HG03064 (cell line): Measurements from ENCODE around the gene BAIAP3.
"Not testable (repeated sequence)": the region's sequence is repeated elsewhere in the genome, so short reads cannot be mapped to it uniquely, and the experiment has no call there.

ENCODE experiments used
- ATAC-seq: cut with Tn5 transposase; IDR thresholded peaks from one replicate; pipeline ENCODE4 v1.9.1; 2021; ENCODE audit warnings: low read depth; ENCODE audit not compliant: unreplicated experiment

Gene BAIAP3, protein sequence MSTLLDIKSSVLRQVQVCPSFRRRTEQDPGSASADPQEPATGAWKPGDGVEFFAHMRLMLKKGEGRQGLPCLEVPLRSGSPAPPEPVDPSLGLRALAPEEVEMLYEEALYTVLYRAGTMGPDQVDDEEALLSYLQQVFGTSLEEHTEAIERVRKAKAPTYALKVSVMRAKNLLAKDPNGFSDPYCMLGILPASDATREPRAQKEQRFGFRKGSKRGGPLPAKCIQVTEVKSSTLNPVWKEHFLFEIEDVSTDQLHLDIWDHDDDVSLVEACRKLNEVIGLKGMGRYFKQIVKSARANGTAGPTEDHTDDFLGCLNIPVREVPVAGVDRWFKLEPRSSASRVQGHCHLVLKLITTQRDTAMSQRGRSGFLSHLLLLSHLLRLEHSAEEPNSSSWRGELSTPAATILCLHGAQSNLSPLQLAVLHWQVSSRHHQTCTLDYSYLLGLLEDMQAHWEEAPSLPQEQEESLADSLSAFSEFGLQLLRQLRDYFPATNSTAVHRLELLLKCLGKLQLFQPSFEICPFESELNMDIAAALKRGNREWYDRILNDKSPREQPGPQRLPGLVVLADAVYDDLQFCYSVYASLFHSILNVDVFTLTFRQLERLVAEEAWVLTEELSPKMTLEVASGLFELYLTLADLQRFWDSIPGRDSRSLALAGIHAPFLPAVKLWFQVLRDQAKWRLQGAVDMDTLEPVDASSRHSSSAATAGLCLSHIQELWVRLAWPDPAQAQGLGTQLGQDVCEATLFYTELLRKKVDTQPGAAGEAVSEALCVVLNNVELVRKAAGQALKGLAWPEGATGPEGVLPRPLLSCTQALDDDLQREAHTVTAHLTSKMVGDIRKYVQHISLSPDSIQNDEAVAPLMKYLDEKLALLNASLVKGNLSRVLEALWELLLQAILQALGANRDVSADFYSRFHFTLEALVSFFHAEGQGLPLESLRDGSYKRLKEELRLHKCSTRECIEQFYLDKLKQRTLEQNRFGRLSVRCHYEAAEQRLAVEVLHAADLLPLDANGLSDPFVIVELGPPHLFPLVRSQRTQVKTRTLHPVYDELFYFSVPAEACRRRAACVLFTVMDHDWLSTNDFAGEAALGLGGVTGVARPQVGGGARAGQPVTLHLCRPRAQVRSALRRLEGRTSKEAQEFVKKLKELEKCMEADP

DNA sequence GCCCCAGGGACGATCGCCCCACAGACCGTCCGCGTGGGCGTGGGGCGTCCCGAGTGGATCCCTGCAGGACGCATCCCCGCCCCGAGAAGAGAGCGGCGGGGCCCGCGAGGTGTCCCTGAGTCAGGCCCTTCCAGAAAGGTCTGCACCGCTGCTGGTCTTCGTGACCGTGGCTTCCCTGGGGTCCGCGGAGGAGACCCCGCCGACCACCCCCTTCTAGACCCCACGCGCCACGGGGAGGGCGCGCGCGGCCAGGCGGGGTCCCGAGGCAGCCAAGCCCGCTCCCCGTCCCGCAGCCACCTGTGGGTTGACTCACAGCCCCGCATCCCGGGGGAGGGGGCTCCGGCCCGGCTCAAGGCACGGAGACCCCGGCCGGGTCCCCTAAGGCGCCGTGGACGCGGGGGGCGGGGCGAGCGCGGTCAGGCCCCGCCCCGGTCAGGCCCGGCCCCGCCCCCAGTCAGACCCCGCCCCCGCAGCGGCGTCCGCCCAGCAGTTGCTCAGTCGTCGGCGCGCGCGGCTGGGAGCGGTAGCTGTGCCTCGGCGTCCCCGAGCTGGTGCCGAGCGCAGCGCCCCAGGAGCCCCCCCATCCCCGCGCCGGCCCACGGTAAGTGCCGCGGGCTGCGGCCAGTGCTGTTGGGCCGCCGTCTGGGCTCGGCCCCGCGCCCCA lies at the start of gene BAIAP3:
BAIAP3 (plus strand) TSS at position 497 of the 664 bp plus-strand sequence. CDS start 4,905 bp downstream, outside the sequence.
- ATAC-seq, result no peak

- ATAC-seq, result no peak
Observed at GRCh38 chr16:1283996-1284616, 49.3 kb upstream of the BAIAP3 start.

DNA sequence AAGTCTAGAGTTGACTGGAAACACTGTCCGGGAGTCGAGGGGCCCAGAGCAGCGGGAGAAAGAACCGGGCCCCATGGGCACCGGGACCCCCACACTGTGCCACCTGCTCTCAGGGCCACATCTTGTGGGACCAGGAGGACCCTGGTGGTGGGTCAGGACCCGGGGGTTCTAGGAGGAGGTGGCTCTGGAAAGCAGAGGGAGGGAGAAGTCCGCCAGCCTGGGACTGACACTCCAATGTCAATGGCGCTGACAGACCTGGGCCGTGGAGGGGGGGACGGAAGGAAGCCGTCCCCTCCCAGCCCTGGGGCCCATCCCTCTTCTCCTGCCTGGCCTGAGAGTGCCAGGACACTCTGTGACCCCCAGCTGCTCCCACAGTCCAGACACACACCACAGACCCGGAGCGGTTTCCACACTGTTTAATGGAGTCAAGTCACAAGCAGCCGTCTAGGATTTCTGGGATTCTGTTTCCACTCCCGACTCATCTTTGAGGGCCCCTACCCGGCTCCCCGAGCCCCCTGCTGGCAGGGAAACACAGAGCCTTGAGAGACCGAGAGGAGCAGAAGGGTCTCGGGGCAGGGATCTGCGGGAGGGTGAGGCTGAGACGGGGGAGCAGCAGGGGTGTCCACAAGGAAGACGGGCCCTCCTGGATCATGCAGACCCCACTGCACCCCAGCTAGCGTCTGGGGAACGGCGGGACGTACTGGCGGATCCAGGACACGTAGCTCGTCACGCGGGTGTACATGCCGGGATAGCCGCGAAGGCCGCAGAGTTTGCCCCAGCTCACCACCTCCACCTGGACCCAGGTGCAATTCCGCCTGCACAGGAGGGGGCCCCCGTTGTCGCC lies 47.6 kb upstream of the BAIAP3 start:
- ATAC-seq, result no peak

- ATAC-seq, result no peak
Observed at GRCh38 chr16:1286513-1287094, 46.8 kb upstream of the BAIAP3 start.

- no peak for ATAC-seq
Observed at GRCh38 chr16:1287982-1288670, 45.3 kb upstream of the BAIAP3 start.

- no peak for ATAC-seq
Observed at GRCh38 chr16:1288813-1289476, 44.5 kb upstream of the BAIAP3 start.

GRCh38 chr16:1289477-1289866 lies 44.0 kb upstream of the BAIAP3 start:
- no peak for ATAC-seq

GRCh38 chr16:1290063-1290501 lies 43.4 kb upstream of the BAIAP3 start:
- no peak for ATAC-seq

GRCh38 chr16:1290860-1291575 lies 42.4 kb upstream of the BAIAP3 start:
- ATAC-seq, result no peak

GRCh38 chr16:1291576-1291974 lies 41.9 kb upstream of the BAIAP3 start:
- no peak for ATAC-seq

- not testable (repeated sequence) for ATAC-seq
Observed at GRCh38 chr16:1292208-1292607, 41.2 kb upstream of the BAIAP3 start.

DNA sequence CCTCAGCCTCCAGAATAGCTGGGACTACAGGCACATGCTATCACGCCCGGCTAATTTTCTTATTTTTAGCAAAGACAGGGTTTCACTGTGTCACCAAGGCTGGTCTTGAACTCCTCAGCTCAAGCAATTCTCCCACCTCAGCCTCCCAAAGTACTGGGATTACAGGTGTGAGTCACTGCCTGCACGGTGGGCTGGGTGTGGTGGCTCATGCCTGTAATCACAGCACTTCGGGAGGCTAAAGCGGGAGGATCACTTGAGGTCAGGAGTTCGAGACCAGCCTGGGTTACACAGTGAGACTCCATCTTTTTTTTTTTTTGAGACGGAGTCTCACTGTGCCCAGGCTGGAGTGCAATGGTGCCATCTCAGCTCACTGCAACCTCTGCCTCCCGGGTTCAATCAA lies 40.6 kb upstream of the BAIAP3 start:
- not testable (repeated sequence) for ATAC-seq

GRCh38 chr16:1293921-1294656 lies 39.4 kb upstream of the BAIAP3 start:
- ATAC-seq, result no peak

DNA sequence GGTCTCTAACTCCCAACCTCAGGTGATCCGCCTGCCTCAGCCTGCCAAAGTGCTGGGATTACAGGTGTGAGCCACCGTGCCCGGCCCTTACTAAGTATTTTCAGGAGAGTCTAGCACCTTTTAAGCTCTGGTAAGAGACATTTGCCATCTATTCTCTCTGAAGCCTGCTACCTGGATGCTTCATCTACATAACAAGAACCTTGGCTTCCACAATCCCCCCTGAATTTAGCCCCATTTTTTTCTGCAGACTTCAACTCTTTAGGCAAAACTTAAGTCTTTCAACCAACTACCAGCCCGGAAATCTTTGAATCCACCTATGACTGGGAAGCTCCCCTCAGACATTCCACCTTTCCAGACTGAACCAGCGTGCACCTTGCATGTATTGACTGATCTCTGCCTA lies 38.0 kb upstream of the BAIAP3 start:
- ATAC-seq, result no peak

DNA sequence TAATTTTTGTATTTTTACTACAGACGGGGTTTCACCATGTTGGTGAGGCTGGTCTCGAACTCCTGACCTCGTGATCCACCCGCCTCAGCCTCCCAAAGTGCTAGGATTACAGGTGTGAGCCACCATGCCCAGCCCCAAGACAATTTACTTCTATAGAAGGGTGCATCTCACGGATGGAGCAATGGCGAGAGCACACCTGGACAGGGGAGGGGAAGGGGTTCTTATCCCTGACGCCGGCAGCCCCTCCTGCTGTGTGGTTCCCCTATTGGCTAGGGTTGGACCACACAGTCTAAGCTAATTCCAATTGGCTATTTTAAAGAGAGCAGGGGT lies 36.8 kb upstream of the BAIAP3 start:
- ATAC-seq, result not testable (repeated sequence)

GRCh38 chr16:1297018-1297696 lies 36.3 kb upstream of the BAIAP3 start:
- ATAC-seq, result no peak
